ENCODE results near the gene MARS1. TPM values are rescaled to one million over a fixed set of nuclear protein-coding genes. Genes with fewer than 3 reads are reported as not detected.

The MARS1 gene
- total RNA-seq, 8 experiments from 2014 or later = 133 to 437 (median 224) TPM

GRCh38 chr12:57475271-57476161, 12.4 kb upstream of the MARS1 start:
- 4 to 80% (median 7%) methylated on average over 1 to 18 of the region's 84 CpGs; no CpG with 5 or more reads in 5 of the 10 experiments for WGBS, 10 experiments
- in situ Hi-C loops (cut with MboI; ENCODE audit: low pct_unique_long_range_greater_than_20kb in 2 of 9, low sequenced_read_pairs in 9 of 9, unreplicated experiment in 9 of 9) = no loop called here
- peak; percentile 80 to 93 (median 87) for ATAC-seq (replicated peaks in 6 of 8)

GRCh38 chr12:57476162-57476992, 11.5 kb upstream of the MARS1 start:
- Histone ChIP-seq H3K4me1 (replicated peaks in 1 of 2) (peaks cover 0 to 13% of the 10 kb centered on the region in 2 donors), H3K4me3 (peak overlapping the region in 3 of 5 donors; percentile 13 to 24 (median 18)), H3K27ac (no peak overlapping the region)
- 15 to 90% (median 37%) methylated on average over 1 to 4 of the region's 29 CpGs; no CpG with 5 or more reads in 6 of the 10 experiments for WGBS, 10 experiments
- in situ Hi-C loops (cut with MboI; ENCODE audit: low pct_unique_long_range_greater_than_20kb in 2 of 9, low sequenced_read_pairs in 9 of 9, unreplicated experiment in 9 of 9) = no loop called here
- peak in 5 of 8 experiments; percentile 5 to 48 (median 18) for ATAC-seq (replicated peaks in 6 of 8)

More at GRCh38 chr12:57475271-57476161, 12.4 kb upstream of the MARS1 start:
- peaks cover 0 to 13% of the 10 kb centered on the region in 2 donors for H3K4me1 ChIP-seq (replicated peaks in 1 of 2)
- H3K27ac ChIP-seq = no peak overlapping the region
- H3K4me3 ChIP-seq = peak overlapping the region; percentile 10 to 24 (median 18)

- in situ Hi-C loops (cut with MboI; ENCODE audit: low pct_unique_long_range_greater_than_20kb in 2 of 9, low sequenced_read_pairs in 9 of 9, unreplicated experiment in 9 of 9) = no loop called here
- ATAC-seq (replicated peaks in 6 of 8) = no peak
- 79 to 100% (median 91%) methylated on average over 1 to 6 of the region's 15 CpGs; no CpG with 5 or more reads in 6 of the 10 experiments for WGBS, 10 experiments
- no peak overlapping the region for H3K27ac ChIP-seq
- no peak overlapping the region for H3K4me3 ChIP-seq
- peaks cover 0 to 13% of the 10 kb centered on the region in 2 donors for H3K4me1 ChIP-seq (replicated peaks in 1 of 2)
Observed at GRCh38 chr12:57476993-57477709, 10.7 kb upstream of the MARS1 start.

- ATAC-seq (replicated peaks in 6 of 8) = no peak
- WGBS, 10 experiments = 54 to 80% (median 78%) methylated on average over 1 to 4 of the region's 12 CpGs; no CpG with 5 or more reads in 5 of the 10 experiments
- Histone ChIP-seq H3K27ac (no peak overlapping the region), H3K4me1 (replicated peaks in 1 of 2) (peaks cover 0 to 13% of the 10 kb centered on the region in 2 donors), H3K4me3 (no peak overlapping the region)
- in situ Hi-C loops (cut with MboI; ENCODE audit: low pct_unique_long_range_greater_than_20kb in 2 of 9, low sequenced_read_pairs in 9 of 9, unreplicated experiment in 9 of 9) = no loop called here
Observed at GRCh38 chr12:57477710-57478681, 9.9 kb upstream of the MARS1 start.

- WGBS, 10 experiments = 82 to 100% (median 90%) methylated on average over 1 to 6 of the region's 10 CpGs; no CpG with 5 or more reads in 3 of the 10 experiments
- H3K27ac ChIP-seq = no peak overlapping the region
- peaks cover 0 to 13% of the 10 kb centered on the region in 2 donors for H3K4me1 ChIP-seq (replicated peaks in 1 of 2)
- in situ Hi-C loops (cut with MboI; ENCODE audit: low pct_unique_long_range_greater_than_20kb in 2 of 9, low sequenced_read_pairs in 9 of 9, unreplicated experiment in 9 of 9) = no loop called here
- ATAC-seq (replicated peaks in 6 of 8) = no peak
- no peak overlapping the region for H3K4me3 ChIP-seq
Observed at GRCh38 chr12:57479043-57479375, 8.9 kb upstream of the MARS1 start.

- H3K27ac ChIP-seq = no peak within 1 kb of the TSS
- peaks cover 0 to 13% of the 10 kb centered on the region in 2 donors for H3K4me1 ChIP-seq (replicated peaks in 1 of 2)
- no peak for ATAC-seq (replicated peaks in 6 of 8)
- H3K4me3 ChIP-seq = no peak within 1 kb of the TSS
- in situ Hi-C loops (cut with MboI; ENCODE audit: low pct_unique_long_range_greater_than_20kb in 2 of 9, low sequenced_read_pairs in 9 of 9, unreplicated experiment in 9 of 9) = no loop called here
- WGBS, 10 experiments = 45 to 100% (median 75%) methylated on average over 1 to 6 of the region's 6 CpGs
Observed at GRCh38 chr12:57479376-57480115, 8.3 kb upstream of the MARS1 start, which contains the start of gene ARHGAP9. ARHGAP9 (minus strand) TSS chr12:57479866; CDS start chr12:57479406, 460 bp downstream.

GRCh38 chr12:57481671-57482070, 6.2 kb upstream of the MARS1 start:
- Histone ChIP-seq H3K4me1 (replicated peaks in 1 of 2) (peaks cover 0 to 3% of the 10 kb centered on the region in 2 donors), H3K4me3 (no peak overlapping the region), H3K27ac (no peak overlapping the region)
- in situ Hi-C loops (cut with MboI; ENCODE audit: low pct_unique_long_range_greater_than_20kb in 2 of 9, low sequenced_read_pairs in 9 of 9, unreplicated experiment in 9 of 9) = no loop called here
- 22 to 100% (median 83%) methylated on average over 1 of the region's 1 CpG; no CpG with 5 or more reads in 3 of the 10 experiments for WGBS, 10 experiments
- ATAC-seq (replicated peaks in 6 of 8) = no peak

- Histone ChIP-seq H3K27ac (no peak overlapping the region), H3K4me3 (no peak overlapping the region), H3K4me1 (replicated peaks in 1 of 2) (peaks cover 0 to 3% of the 10 kb centered on the region in 2 donors)
- ATAC-seq (replicated peaks in 6 of 8) = peak in 3 of 8 experiments; percentile 8 to 14 (median 12)
- in situ Hi-C loops (cut with MboI; ENCODE audit: low pct_unique_long_range_greater_than_20kb in 2 of 9, low sequenced_read_pairs in 9 of 9, unreplicated experiment in 9 of 9) = no loop called here
- WGBS, 10 experiments = 10 to 89% (median 68%) methylated on average over 1 to 5 of the region's 5 CpGs; no CpG with 5 or more reads in 1 of the 10 experiments
Observed at GRCh38 chr12:57483466-57483865, 4.4 kb upstream of the MARS1 start.

- H3K27ac ChIP-seq = no peak overlapping the region
- in situ Hi-C loops (cut with MboI; ENCODE audit: low pct_unique_long_range_greater_than_20kb in 2 of 9, low sequenced_read_pairs in 9 of 9, unreplicated experiment in 9 of 9) = no loop called here
Observed at GRCh38 chr12:57485695-57486094, 2.2 kb upstream of the MARS1 start.

GRCh38 chr12:57487055-57487596, 742 bp upstream of the MARS1 start:
- in situ Hi-C loops (cut with MboI; ENCODE audit: low pct_unique_long_range_greater_than_20kb in 2 of 9, low sequenced_read_pairs in 9 of 9, unreplicated experiment in 9 of 9) = no loop called here
- peak overlapping the region in 1 of 2 donors; percentile 62 for H3K27ac ChIP-seq
- ATAC-seq (replicated peaks in 6 of 8) = no peak
- H3K4me3 ChIP-seq = peak overlapping the region in 2 of 5 donors; percentile 15 to 86
- 79 to 100% (median 95%) methylated on average over 2 to 14 of the region's 27 CpGs; no CpG with 5 or more reads in 2 of the 10 experiments for WGBS, 10 experiments
- peaks cover 9 to 10% of the 10 kb centered on the region in 2 donors for H3K4me1 ChIP-seq (replicated peaks in 1 of 2)

More at GRCh38 chr12:57485695-57486094, 2.2 kb upstream of the MARS1 start:
- ATAC-seq (replicated peaks in 6 of 8) = no peak
- Histone ChIP-seq H3K4me3 (no peak overlapping the region), H3K4me1 (replicated peaks in 1 of 2) (peaks cover 9 to 10% of the 10 kb centered on the region in 2 donors)
